OCI-LY7 (cell line): ENCODE data around the gene HSPA4L.

ENCODE experiments used
- CTCF ChIP-seq: fragments of 200-600 bp; sonication (generic); conservative IDR thresholded peaks from 2 replicates; pipeline ENCODE4 v1.5.1; 2014; ENCODE audit warnings: mild to moderate bottlenecking, antibody characterized with exemption, low read length, moderate library complexity, mixed read lengths
- EZH2phosphoT487 ChIP-seq: fragments of 200-600 bp; sonication (generic); IDR thresholded peaks from 2 replicates; pipeline ENCODE4 v1.6.1; 2018; ENCODE audit warnings: low read depth, borderline replicate concordance, mild to moderate bottlenecking, mixed run types, antibody characterized with exemption, low read length, moderate library complexity, mixed read lengths

GRCh38 chr4:127822430-127822829 lies 40.3 kb downstream of the HSPA4L start:
- TF ChIP-seq CTCF (no peak), EZH2phosphoT487 (no peak)
